HepG2 (cell line): ENCODE data around the gene RASA2. TPM values are rescaled to one million over a fixed set of nuclear protein-coding genes. Genes with fewer than 3 reads are reported as not detected.

Source experiments
- HNF4A ChIP-seq: sonication (generic); formaldehyde crosslinking; IDR thresholded peaks from 2 replicates; pipeline ENCODE4 v1.4.0; 2020; ENCODE audit warnings: missing genetic modification reagents
- KLF16 ChIP-seq, 2 experiments: sonication (generic) in 1 of 2; formaldehyde crosslinking in 1 of 2; IDR thresholded peaks; 2 replicates each; pipeline versions ENCODE4 v1.6.1 to v1.8.0; 2016 to 2023; ENCODE audit warnings: missing genetic modification reagents in 2 of 2, missing compliant biosample characterization in 1 of 2
- NBN ChIP-seq: fragments of 450-650 bp; conservative IDR thresholded peaks from 2 replicates; pipeline ENCODE4 v1.6.1; 2017
- NFKB2 ChIP-seq: sonication (generic); formaldehyde crosslinking; IDR thresholded peaks from 2 replicates; pipeline ENCODE4 v1.4.0; 2020; ENCODE audit warnings: missing genetic modification reagents, borderline replicate concordance
- RFXAP ChIP-seq: sonication (generic); formaldehyde crosslinking; IDR thresholded peaks from 2 replicates; pipeline ENCODE4 v1.4.0; 2020; ENCODE audit warnings: missing genetic modification reagents, borderline replicate concordance
- SATB2 ChIP-seq: sonication (generic); formaldehyde crosslinking; IDR thresholded peaks from 2 replicates; pipeline ENCODE4 v1.5.0; 2020; ENCODE audit warnings: missing genetic modification reagents
- SIX1 ChIP-seq: sonication (generic); formaldehyde crosslinking; IDR thresholded peaks from 2 replicates; pipeline ENCODE4 v1.4.0; 2020; ENCODE audit warnings: missing genetic modification reagents, borderline replicate concordance
- SIX4 ChIP-seq: sonication (generic); formaldehyde crosslinking; IDR thresholded peaks from 2 replicates; pipeline ENCODE4 v1.4.0; 2020; ENCODE audit warnings: missing genetic modification reagents
- SMC3 ChIP-seq: IDR thresholded peaks from 2 replicates; pipeline ENCODE4 v1.6.1; 2011; ENCODE audit warnings: low read length, improper control_type of control experiment
- STAG1 ChIP-seq: sonication (generic); formaldehyde crosslinking; IDR thresholded peaks from 2 replicates; pipeline ENCODE4 v1.4.0; 2020; ENCODE audit warnings: missing genetic modification reagents
- TARDBP ChIP-seq: sonication (generic); formaldehyde crosslinking; IDR thresholded peaks from 2 replicates; pipeline ENCODE4 v1.8.0; 2022; ENCODE audit warnings: mild to moderate bottlenecking, missing genetic modification reagents
- THAP11 ChIP-seq: IDR thresholded peaks from 2 replicates; pipeline ENCODE4 v1.6.1; 2016; ENCODE audit warnings: missing biosample characterization, missing genetic modification reagents
- ZKSCAN1 ChIP-seq: fragments of 150-350 bp; IDR thresholded peaks from 2 replicates; pipeline ENCODE4 v1.6.1; 2014; ENCODE audit warnings: low read length
- ZMYM4 ChIP-seq: sonication (generic); formaldehyde crosslinking; IDR thresholded peaks from 2 replicates; pipeline ENCODE4 v1.8.1; 2023; ENCODE audit warnings: mild to moderate bottlenecking, missing genetic modification reagents
- ZNF12 ChIP-seq: sonication (generic); formaldehyde crosslinking; IDR thresholded peaks from 2 replicates; pipeline ENCODE4 v1.5.0; 2020; ENCODE audit warnings: missing genetic modification reagents
- ZNF274 ChIP-seq: sonication (generic); formaldehyde crosslinking; IDR thresholded peaks from 2 replicates; pipeline ENCODE4 v1.5.1; 2020; ENCODE audit warnings: mild to moderate bottlenecking, missing genetic modification reagents
- ZNF326 ChIP-seq: sonication (generic); formaldehyde crosslinking; IDR thresholded peaks from 2 replicates; pipeline ENCODE4 v1.4.0; 2020; ENCODE audit warnings: missing genetic modification reagents, borderline replicate concordance
- polyA plus RNA-seq, 8 experiments: library from polyadenylated mRNA; depleted of rRNA in 3 of 8; stranded (reverse) in 7 of 8; unstranded in 1 of 8; fragments of >200 nt; fragmentation: Illumina TruSeq in 4 of 8; extraction: Trizol in 4 of 8; gene quantifications; 2 replicates each; pipeline versions ENCODE4 v1.2.1 to v1.2.3, GENCODE V29; 2011 to 2016; ENCODE audit warnings: low read depth in 4 of 8, missing spikeins in 1 of 8, mixed read lengths in 1 of 8; ENCODE audit not compliant: insufficient read depth in 1 of 8
- total RNA-seq, 5 experiments: library from RNA; depleted of rRNA; stranded (reverse); fragments of >200 nt; fragmentation: Illumina TruSeq; extraction: Trizol; gene quantifications; 2 replicates each; pipeline ENCODE4 v1.2.3, GENCODE V29; 2016; ENCODE audit warnings: low read depth in 1 of 5
- TF ChIP-seq, protein P1 (sequence below): sonication (generic); formaldehyde crosslinking; IDR thresholded peaks from 2 replicates; pipeline ENCODE4 v1.8.1; 2022; ENCODE audit warnings: mild to moderate bottlenecking, missing genetic modification reagents
- TF ChIP-seq, protein P2 (sequence below): sonication (generic); formaldehyde crosslinking; IDR thresholded peaks from 2 replicates; pipeline ENCODE4 v1.5.0; 2020; ENCODE audit warnings: mild to moderate bottlenecking, missing genetic modification reagents, moderate library complexity
- TF ChIP-seq, protein P3 (sequence below): sonication (generic); formaldehyde crosslinking; IDR thresholded peaks from 2 replicates; pipeline ENCODE4 v1.5.1; 2020; ENCODE audit warnings: missing genetic modification reagents, mild to moderate bottlenecking, borderline replicate concordance
- TF ChIP-seq, protein P4 (sequence below): sonication (generic); formaldehyde crosslinking; conservative IDR thresholded peaks from 2 replicates; pipeline ENCODE4 v1.8.0; 2022; ENCODE audit warnings: low read depth, missing genetic modification reagents
- TF ChIP-seq, protein P5 (sequence below): sonication (generic); formaldehyde crosslinking; IDR thresholded peaks from 2 replicates; pipeline ENCODE4 v1.4.0; 2020; ENCODE audit warnings: missing genetic modification reagents
- TF ChIP-seq, protein P6 (sequence below): sonication (generic); formaldehyde crosslinking; IDR thresholded peaks from 2 replicates; pipeline ENCODE4 v1.4.0; 2020; ENCODE audit warnings: mild to moderate bottlenecking, missing genetic modification reagents, borderline replicate concordance

RASA2 gene
- total and polyA plus RNA-seq, 2 of the 13 experiments (the other 11 are each of a cell fraction or from before 2014, with no cell fraction given), result 5.4 to 8.5 TPM

DNA sequence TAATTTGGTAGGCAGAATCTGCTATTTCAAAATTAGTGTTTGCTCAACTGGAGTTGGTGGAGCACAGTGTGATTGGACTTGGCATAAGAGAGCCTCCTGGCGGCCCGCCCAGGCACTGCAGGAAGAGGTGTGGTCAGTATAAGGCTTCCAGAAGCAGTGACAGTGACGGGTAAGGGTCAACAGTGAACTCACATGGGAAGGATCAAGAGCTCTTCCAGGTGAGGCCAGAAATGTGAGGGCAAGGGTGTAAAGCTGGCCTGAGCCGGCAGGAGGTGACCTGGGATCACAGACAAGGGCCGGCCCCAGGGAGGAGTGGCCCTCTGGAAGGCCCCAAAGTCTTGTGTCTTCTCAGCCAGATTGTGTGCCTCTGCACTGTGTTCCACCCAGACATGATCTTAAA is 158.1 kb downstream of the RASA2 start (continued):
- TF ChIP-seq ZNF274 (CRISPR knock-in tag) (0 out of 2 replicates have a peak, but pooled peaks have one; percentile 44), ZMYM4 (peak; percentile 65), SIX1 (CRISPR knock-in tag) (no peak), ZKSCAN1 (0 out of 2 replicates have a peak, but pooled peaks have one; percentile 21), ZNF326 (CRISPR knock-in tag) (no peak), KLF16 (CRISPR knock-in tag; IDR thresholded peaks at IDR 0.05) (no peak), TARDBP (CRISPR knock-in tag) (0 out of 2 replicates have a peak, but pooled peaks have one; percentile 37), NBN (no peak), SMC3 (peak; percentile 66), RFXAP (CRISPR knock-in tag) (no peak), THAP11 (peak; percentile 49), ZNF12 (peak; percentile 78), HNF4A (CRISPR knock-in tag) (0 out of 2 replicates have a peak, but pooled peaks have one; percentile 4), NFKB2 (CRISPR knock-in tag) (no peak), STAG1 (peak; percentile 65), SIX4 (CRISPR knock-in tag) (no peak), SATB2 (CRISPR knock-in tag) (no peak)
- TF ChIP-seq, protein P1, sequence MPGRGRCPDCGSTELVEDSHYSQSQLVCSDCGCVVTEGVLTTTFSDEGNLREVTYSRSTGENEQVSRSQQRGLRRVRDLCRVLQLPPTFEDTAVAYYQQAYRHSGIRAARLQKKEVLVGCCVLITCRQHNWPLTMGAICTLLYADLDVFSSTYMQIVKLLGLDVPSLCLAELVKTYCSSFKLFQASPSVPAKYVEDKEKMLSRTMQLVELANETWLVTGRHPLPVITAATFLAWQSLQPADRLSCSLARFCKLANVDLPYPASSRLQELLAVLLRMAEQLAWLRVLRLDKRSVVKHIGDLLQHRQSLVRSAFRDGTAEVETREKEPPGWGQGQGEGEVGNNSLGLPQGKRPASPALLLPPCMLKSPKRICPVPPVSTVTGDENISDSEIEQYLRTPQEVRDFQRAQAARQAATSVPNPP (CRISPR knock-in tag), result no peak
- TF ChIP-seq, protein P2, sequence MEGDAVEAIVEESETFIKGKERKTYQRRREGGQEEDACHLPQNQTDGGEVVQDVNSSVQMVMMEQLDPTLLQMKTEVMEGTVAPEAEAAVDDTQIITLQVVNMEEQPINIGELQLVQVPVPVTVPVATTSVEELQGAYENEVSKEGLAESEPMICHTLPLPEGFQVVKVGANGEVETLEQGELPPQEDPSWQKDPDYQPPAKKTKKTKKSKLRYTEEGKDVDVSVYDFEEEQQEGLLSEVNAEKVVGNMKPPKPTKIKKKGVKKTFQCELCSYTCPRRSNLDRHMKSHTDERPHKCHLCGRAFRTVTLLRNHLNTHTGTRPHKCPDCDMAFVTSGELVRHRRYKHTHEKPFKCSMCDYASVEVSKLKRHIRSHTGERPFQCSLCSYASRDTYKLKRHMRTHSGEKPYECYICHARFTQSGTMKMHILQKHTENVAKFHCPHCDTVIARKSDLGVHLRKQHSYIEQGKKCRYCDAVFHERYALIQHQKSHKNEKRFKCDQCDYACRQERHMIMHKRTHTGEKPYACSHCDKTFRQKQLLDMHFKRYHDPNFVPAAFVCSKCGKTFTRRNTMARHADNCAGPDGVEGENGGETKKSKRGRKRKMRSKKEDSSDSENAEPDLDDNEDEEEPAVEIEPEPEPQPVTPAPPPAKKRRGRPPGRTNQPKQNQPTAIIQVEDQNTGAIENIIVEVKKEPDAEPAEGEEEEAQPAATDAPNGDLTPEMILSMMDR (CRISPR knock-in tag), result peak; percentile 78
- TF ChIP-seq, protein P3, sequence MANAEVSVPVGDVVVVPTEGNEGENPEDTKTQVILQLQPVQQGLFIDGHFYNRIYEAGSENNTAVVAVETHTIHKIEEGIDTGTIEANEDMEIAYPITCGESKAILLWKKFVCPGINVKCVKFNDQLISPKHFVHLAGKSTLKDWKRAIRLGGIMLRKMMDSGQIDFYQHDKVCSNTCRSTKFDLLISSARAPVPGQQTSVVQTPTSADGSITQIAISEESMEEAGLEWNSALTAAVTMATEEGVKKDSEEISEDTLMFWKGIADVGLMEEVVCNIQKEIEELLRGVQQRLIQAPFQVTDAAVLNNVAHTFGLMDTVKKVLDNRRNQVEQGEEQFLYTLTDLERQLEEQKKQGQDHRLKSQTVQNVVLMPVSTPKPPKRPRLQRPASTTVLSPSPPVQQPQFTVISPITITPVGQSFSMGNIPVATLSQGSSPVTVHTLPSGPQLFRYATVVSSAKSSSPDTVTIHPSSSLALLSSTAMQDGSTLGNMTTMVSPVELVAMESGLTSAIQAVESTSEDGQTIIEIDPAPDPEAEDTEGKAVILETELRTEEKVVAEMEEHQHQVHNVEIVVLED (CRISPR knock-in tag), result no peak
- TF ChIP-seq, protein P4, sequence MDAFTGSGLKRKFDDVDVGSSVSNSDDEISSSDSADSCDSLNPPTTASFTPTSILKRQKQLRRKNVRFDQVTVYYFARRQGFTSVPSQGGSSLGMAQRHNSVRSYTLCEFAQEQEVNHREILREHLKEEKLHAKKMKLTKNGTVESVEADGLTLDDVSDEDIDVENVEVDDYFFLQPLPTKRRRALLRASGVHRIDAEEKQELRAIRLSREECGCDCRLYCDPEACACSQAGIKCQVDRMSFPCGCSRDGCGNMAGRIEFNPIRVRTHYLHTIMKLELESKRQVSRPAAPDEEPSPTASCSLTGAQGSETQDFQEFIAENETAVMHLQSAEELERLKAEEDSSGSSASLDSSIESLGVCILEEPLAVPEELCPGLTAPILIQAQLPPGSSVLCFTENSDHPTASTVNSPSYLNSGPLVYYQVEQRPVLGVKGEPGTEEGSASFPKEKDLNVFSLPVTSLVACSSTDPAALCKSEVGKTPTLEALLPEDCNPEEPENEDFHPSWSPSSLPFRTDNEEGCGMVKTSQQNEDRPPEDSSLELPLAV, result no peak
- TF ChIP-seq, protein P5, sequence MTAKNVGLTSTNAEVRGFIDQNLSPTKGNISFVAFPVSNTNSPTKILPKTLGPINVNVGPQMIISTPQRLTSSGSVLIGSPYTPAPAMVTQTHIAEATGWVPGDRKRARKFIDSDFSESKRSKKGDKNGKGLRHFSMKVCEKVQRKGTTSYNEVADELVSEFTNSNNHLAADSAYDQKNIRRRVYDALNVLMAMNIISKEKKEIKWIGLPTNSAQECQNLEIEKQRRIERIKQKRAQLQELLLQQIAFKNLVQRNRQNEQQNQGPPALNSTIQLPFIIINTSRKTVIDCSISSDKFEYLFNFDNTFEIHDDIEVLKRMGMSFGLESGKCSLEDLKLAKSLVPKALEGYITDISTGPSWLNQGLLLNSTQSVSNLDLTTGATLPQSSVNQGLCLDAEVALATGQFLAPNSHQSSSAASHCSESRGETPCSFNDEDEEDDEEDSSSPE (CRISPR knock-in tag), result no peak
- TF ChIP-seq, protein P6, sequence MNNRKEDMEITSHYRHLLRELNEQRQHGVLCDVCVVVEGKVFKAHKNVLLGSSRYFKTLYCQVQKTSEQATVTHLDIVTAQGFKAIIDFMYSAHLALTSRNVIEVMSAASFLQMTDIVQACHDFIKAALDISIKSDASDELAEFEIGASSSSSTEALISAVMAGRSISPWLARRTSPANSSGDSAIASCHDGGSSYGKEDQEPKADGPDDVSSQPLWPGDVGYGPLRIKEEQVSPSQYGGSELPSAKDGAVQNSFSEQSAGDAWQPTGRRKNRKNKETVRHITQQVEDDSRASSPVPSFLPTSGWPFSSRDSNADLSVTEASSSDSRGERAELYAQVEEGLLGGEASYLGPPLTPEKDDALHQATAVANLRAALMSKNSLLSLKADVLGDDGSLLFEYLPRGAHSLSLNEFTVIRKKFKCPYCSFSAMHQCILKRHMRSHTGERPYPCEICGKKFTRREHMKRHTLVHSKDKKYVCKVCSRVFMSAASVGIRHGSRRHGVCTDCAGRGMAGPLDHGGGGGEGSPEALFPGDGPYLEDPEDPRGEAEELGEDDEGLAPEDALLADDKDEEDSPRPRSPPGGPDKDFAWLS (CRISPR knock-in tag), result no peak
- TF ChIP-seq, all 625 proteins: peak for 16
